GM23338 (cell line): ENCODE data around the gene WDR20. TPM values are rescaled to one million over a fixed set of nuclear protein-coding genes. Genes with fewer than 3 reads are reported as not detected.

ENCODE experiments used
- ATAC-seq: fragments of 200-7000 bp; cut with Tn5 transposase; 3 replicates; pipeline ENCODE4 v1.9.1; 2020
- DNase-seq: peaks from one replicate; pipeline ENCODE4 v3.0.0-alpha.2; 2015; ENCODE audit warnings: low spot score
- H2AFZ ChIP-seq: fragments of 200-600 bp; sonication (generic); 2 replicates; pipeline ENCODE4 v1.8.0; 2016; ENCODE audit warnings: antibody characterized with exemption, mild to moderate bottlenecking, moderate library complexity
- H3F3A ChIP-seq: fragments of 200-600 bp; sonication (generic); replicated peaks from 2 replicates; pipeline ENCODE4 v1.8.0; 2017; ENCODE audit warnings: antibody characterized with exemption, mixed run types, low read depth
- H3K27ac ChIP-seq: fragments of 200-600 bp; sonication (generic); 2 replicates; pipeline ENCODE4 v1.6.1; 2016; ENCODE audit warnings: low read depth
- H3K27me3 ChIP-seq: fragments of 200-600 bp; sonication (generic); 2 replicates; pipeline ENCODE4 v1.8.0; 2016; ENCODE audit warnings: mild to moderate bottlenecking, mixed run types, moderate library complexity; ENCODE audit not compliant: insufficient read depth
- H3K36me3 ChIP-seq: fragments of 200-600 bp; sonication (generic); 2 replicates; pipeline ENCODE4 v1.8.0; 2016; ENCODE audit warnings: mild to moderate bottlenecking; ENCODE audit not compliant: insufficient read depth
- H3K4me1 ChIP-seq: fragments of 200-600 bp; sonication (generic); 2 replicates; pipeline ENCODE4 v1.8.0; 2016; ENCODE audit warnings: mild to moderate bottlenecking, moderate library complexity; ENCODE audit not compliant: insufficient read depth
- H3K4me2 ChIP-seq: fragments of 200-600 bp; sonication (generic); 2 replicates; pipeline ENCODE4 v1.7.1; 2017; ENCODE audit warnings: mixed run types
- H3K4me3 ChIP-seq: fragments of 200-600 bp; sonication (generic); 2 replicates; pipeline ENCODE4 v1.6.1; 2016; ENCODE audit warnings: mixed run types
- H3K79me2 ChIP-seq: fragments of 200-600 bp; sonication (generic); replicated peaks from 2 replicates; pipeline ENCODE4 v1.8.0; 2017; ENCODE audit warnings: mild to moderate bottlenecking; ENCODE audit not compliant: insufficient read depth
- H3K9me2 ChIP-seq: fragments of 200-600 bp; sonication (generic); 2 replicates; pipeline ENCODE4 v1.8.0; 2017; ENCODE audit not compliant: insufficient read depth
- H4K20me1 ChIP-seq: fragments of 200-600 bp; sonication (generic); replicated peaks from 2 replicates; pipeline ENCODE4 v1.8.0; 2017; ENCODE audit warnings: mild to moderate bottlenecking; ENCODE audit not compliant: insufficient read depth
- H3K27ac Mint-ChIP-seq: 2 replicates; pipeline ENCODE4 v1.8.0; 2020; ENCODE audit warnings: inconsistent platforms, mild to moderate bottlenecking, moderate library complexity, mixed read lengths
- H3K27me3 Mint-ChIP-seq: 3 replicates; pipeline ENCODE4 v1.8.0; 2022; ENCODE audit warnings: low read depth, mild to moderate bottlenecking, moderate library complexity, mixed read lengths, inconsistent platforms; ENCODE audit not compliant: insufficient read depth, poor library complexity
- H3K36me3 Mint-ChIP-seq: 3 replicates; pipeline ENCODE4 v1.8.0; 2021; ENCODE audit warnings: low read depth, mild to moderate bottlenecking, inconsistent platforms, moderate library complexity, mixed read lengths
- H3K4me1 Mint-ChIP-seq: 3 replicates; pipeline ENCODE4 v1.8.0; 2020; ENCODE audit warnings: mild to moderate bottlenecking, inconsistent platforms, mixed read lengths
- H3K4me3 Mint-ChIP-seq: 3 replicates; pipeline ENCODE4 v1.8.0; 2021; ENCODE audit warnings: moderate library complexity, mild to moderate bottlenecking, inconsistent platforms, mixed read lengths
- H3K9me3 Mint-ChIP-seq: 3 replicates; pipeline ENCODE4 v1.8.0; 2020; ENCODE audit warnings: moderate library complexity, mild to moderate bottlenecking, inconsistent platforms, mixed read lengths
- CREB1 ChIP-seq: fragments of 250-450 bp; sonication (Bioruptor Pico); IDR thresholded peaks from 2 replicates; pipeline ENCODE4 v1.5.0; 2020; ENCODE audit warnings: low read depth, mild to moderate bottlenecking, moderate library complexity
- CTCF ChIP-seq, 2 experiments: fragments of 200-600 bp in 1 of 2; sonication (generic) in 1 of 2; conservative IDR thresholded peaks; 2 replicates each; pipeline versions ENCODE4 v1.5.1 to v1.6.1; 2016 to 2017; ENCODE audit warnings: antibody characterized with exemption in 2 of 2, low read depth in 2 of 2, mild to moderate bottlenecking in 2 of 2, moderate library complexity in 1 of 2
- ETS1 ChIP-seq: IDR thresholded peaks from 2 replicates; pipeline ENCODE4 v1.6.1; 2016; ENCODE audit warnings: antibody characterized with exemption
- EZH2 ChIP-seq: fragments of 200-600 bp; sonication (generic); IDR thresholded peaks from one replicate; pipeline ENCODE4 v1.8.0; 2017; ENCODE audit warnings: antibody characterized with exemption, mild to moderate bottlenecking, low read depth; ENCODE audit not compliant: unreplicated experiment
- EZH2phosphoT487 ChIP-seq: fragments of 200-600 bp; sonication (generic); IDR thresholded peaks from one replicate; pipeline ENCODE4 v1.8.1; 2018; ENCODE audit warnings: antibody characterized with exemption; ENCODE audit not compliant: unreplicated experiment
- POLR2AphosphoS5 ChIP-seq: IDR thresholded peaks from 2 replicates; pipeline ENCODE4 v1.6.1; 2016; ENCODE audit warnings: antibody characterized with exemption, low read depth
- ZNF114 ChIP-seq: fragments of 250-450 bp; sonication (Bioruptor Pico); IDR thresholded peaks from 2 replicates; pipeline ENCODE4 v1.5.0; 2020; ENCODE audit warnings: mild to moderate bottlenecking, moderate library complexity
- ZNF331 ChIP-seq: fragments of 250-450 bp; sonication (Bioruptor Pico); IDR thresholded peaks from 2 replicates; pipeline ENCODE4 v1.5.0; 2020; ENCODE audit warnings: low read depth, mild to moderate bottlenecking, moderate library complexity
- polyA plus RNA-seq: library from polyadenylated mRNA; unstranded; fragments of >200 nt; fragmentation: Nextera tagmentation; extraction: Ambion mirVana; gene quantifications from 2 replicates; pipeline ENCODE4 v1.2.1, GENCODE V29; 2016
- total RNA-seq: library from RNA; depleted of rRNA; stranded (reverse); fragments of >200 nt; shearing (Covaris generic); gene quantifications from 2 replicates; pipeline ENCODE4 v1.2.3, GENCODE V29; 2014
- TF ChIP-seq, protein P1 (sequence below): IDR thresholded peaks from one replicate; pipeline ENCODE4 v1.6.1; 2018; ENCODE audit warnings: antibody characterized with exemption; ENCODE audit not compliant: unreplicated experiment
- TF ChIP-seq, protein P2 (sequence below): fragments of 250-450 bp; sonication (Bioruptor Pico); IDR thresholded peaks from 2 replicates; pipeline ENCODE4 v1.5.0; 2020; ENCODE audit warnings: mild to moderate bottlenecking, moderate library complexity

Gene WDR20
- total and polyA plus RNA-seq, 2 experiments from 2014 or later = 17.9 to 21.0 TPM

DNA sequence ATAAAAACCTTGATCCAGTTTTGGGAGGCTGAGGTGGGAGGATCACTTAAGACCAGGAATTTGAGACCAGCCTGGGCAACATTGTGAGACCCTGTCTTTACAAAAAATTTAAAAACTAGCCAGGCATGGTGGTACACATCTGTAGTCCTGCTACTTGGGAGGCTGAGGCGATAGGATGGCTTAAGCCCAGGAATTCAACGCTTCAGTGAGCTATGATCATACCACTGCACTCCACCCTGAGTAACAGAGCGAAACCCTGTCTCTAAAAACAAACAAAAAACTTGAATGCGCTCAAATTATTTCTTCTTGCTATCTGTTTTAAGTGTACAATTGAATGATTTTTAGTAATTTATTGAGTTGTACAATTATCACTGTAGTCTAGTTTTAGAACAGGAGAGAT lies 20.1 kb downstream of the WDR20 start:
- no peaks in the 10 kb centered on the region for H3K9me2 ChIP-seq
- H3K4me1 ChIP-seq = peaks cover 6% of the 10 kb centered on the region
- no peak overlapping the region for H3K27ac Mint-ChIP-seq
- H3K4me1 Mint-ChIP-seq = peaks cover 10% of the 10 kb centered on the region
- H3K4me3 ChIP-seq = no peak overlapping the region
- no peak overlapping the region for H3K4me2 ChIP-seq
- H3K36me3 ChIP-seq = no peaks in the 10 kb centered on the region
- H3K27me3 Mint-ChIP-seq = peaks cover 5% of the 10 kb centered on the region
- H3K27ac ChIP-seq = no peak overlapping the region
- no peaks in the 10 kb centered on the region for H3K27me3 ChIP-seq
- 0 out of 2 replicates have a peak, but pooled peaks cover 3% of the 10 kb centered on the region for H3F3A ChIP-seq
- DNase-seq (no peak), ATAC-seq (no peak)
- H4K20me1 ChIP-seq = peaks cover 69% of the 10 kb centered on the region
- TF ChIP-seq ZNF331 (CRISPR knock-in tag) (no peak), ZNF114 (CRISPR knock-in tag) (no peak), ETS1 (no peak), EZH2phosphoT487 (no peak), CREB1 (CRISPR knock-in tag) (no peak), POLR2AphosphoS5 (no peak), EZH2 (no peak), CTCF (conservative IDR thresholded peaks at IDR 0.05; ENCODE audit: low read depth in 2 of 2) (no peak)
- TF ChIP-seq, protein P1, sequence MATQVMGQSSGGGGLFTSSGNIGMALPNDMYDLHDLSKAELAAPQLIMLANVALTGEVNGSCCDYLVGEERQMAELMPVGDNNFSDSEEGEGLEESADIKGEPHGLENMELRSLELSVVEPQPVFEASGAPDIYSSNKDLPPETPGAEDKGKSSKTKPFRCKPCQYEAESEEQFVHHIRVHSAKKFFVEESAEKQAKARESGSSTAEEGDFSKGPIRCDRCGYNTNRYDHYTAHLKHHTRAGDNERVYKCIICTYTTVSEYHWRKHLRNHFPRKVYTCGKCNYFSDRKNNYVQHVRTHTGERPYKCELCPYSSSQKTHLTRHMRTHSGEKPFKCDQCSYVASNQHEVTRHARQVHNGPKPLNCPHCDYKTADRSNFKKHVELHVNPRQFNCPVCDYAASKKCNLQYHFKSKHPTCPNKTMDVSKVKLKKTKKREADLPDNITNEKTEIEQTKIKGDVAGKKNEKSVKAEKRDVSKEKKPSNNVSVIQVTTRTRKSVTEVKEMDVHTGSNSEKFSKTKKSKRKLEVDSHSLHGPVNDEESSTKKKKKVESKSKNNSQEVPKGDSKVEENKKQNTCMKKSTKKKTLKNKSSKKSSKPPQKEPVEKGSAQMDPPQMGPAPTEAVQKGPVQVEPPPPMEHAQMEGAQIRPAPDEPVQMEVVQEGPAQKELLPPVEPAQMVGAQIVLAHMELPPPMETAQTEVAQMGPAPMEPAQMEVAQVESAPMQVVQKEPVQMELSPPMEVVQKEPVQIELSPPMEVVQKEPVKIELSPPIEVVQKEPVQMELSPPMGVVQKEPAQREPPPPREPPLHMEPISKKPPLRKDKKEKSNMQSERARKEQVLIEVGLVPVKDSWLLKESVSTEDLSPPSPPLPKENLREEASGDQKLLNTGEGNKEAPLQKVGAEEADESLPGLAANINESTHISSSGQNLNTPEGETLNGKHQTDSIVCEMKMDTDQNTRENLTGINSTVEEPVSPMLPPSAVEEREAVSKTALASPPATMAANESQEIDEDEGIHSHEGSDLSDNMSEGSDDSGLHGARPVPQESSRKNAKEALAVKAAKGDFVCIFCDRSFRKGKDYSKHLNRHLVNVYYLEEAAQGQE = no peak
- TF ChIP-seq, protein P2, sequence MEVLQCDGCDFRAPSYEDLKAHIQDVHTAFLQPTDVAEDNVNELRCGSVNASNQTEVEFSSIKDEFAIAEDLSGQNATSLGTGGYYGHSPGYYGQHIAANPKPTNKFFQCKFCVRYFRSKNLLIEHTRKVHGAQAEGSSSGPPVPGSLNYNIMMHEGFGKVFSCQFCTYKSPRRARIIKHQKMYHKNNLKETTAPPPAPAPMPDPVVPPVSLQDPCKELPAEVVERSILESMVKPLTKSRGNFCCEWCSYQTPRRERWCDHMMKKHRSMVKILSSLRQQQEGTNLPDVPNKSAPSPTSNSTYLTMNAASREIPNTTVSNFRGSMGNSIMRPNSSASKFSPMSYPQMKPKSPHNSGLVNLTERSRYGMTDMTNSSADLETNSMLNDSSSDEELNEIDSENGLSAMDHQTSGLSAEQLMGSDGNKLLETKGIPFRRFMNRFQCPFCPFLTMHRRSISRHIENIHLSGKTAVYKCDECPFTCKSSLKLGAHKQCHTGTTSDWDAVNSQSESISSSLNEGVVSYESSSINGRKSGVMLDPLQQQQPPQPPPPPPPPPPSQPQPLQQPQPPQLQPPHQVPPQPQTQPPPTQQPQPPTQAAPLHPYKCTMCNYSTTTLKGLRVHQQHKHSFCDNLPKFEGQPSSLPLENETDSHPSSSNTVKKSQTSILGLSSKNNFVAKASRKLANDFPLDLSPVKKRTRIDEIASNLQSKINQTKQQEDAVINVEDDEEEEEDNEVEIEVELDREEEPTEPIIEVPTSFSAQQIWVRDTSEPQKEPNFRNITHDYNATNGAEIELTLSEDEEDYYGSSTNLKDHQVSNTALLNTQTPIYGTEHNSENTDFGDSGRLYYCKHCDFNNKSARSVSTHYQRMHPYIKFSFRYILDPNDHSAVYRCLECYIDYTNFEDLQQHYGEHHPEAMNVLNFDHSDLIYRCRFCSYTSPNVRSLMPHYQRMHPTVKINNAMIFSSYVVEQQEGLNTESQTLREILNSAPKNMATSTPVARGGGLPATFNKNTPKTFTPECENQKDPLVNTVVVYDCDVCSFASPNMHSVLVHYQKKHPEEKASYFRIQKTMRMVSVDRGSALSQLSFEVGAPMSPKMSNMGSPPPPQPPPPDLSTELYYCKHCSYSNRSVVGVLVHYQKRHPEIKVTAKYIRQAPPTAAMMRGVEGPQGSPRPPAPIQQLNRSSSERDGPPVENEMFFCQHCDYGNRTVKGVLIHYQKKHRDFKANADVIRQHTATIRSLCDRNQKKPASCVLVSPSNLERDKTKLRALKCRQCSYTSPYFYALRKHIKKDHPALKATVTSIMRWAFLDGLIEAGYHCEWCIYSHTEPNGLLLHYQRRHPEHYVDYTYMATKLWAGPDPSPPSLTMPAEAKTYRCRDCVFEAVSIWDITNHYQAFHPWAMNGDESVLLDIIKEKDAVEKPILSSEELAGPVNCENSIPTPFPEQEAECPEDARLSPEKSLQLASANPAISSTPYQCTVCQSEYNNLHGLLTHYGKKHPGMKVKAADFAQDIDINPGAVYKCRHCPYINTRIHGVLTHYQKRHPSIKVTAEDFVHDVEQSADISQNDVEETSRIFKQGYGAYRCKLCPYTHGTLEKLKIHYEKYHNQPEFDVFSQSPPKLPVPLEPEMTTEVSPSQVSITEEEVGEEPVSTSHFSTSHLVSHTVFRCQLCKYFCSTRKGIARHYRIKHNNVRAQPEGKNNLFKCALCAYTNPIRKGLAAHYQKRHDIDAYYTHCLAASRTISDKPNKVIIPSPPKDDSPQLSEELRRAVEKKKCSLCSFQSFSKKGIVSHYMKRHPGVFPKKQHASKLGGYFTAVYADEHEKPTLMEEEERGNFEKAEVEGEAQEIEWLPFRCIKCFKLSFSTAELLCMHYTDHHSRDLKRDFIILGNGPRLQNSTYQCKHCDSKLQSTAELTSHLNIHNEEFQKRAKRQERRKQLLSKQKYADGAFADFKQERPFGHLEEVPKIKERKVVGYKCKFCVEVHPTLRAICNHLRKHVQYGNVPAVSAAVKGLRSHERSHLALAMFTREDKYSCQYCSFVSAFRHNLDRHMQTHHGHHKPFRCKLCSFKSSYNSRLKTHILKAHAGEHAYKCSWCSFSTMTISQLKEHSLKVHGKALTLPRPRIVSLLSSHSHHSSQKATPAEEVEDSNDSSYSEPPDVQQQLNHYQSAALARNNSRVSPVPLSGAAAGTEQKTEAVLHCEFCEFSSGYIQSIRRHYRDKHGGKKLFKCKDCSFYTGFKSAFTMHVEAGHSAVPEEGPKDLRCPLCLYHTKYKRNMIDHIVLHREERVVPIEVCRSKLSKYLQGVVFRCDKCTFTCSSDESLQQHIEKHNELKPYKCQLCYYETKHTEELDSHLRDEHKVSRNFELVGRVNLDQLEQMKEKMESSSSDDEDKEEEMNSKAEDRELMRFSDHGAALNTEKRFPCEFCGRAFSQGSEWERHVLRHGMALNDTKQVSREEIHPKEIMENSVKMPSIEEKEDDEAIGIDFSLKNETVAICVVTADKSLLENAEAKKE (CRISPR knock-in tag) = no peak
- H2AFZ ChIP-seq = no peak overlapping the region
- no peak overlapping the region for H3K4me3 Mint-ChIP-seq
- no peaks in the 10 kb centered on the region for H3K9me3 Mint-ChIP-seq
- H3K79me2 ChIP-seq = peaks cover 95% of the 10 kb centered on the region
- H3K36me3 Mint-ChIP-seq = no peaks in the 10 kb centered on the region; the same call in 2 of the 3 replicates
